ENCODE measurements around the gene PPCS. TPM values are rescaled to one million over a fixed set of nuclear protein-coding genes. Genes with fewer than 3 reads are reported as not detected.

PPCS gene
- polyA plus RNA-seq, 1 donor = 105 TPM

- H3K27me3 ChIP-seq (ENCODE audit: control insufficient read depth, insufficient read depth, low read length) = no peaks in the 10 kb centered on the region
- H3K9me3 ChIP-seq (ENCODE audit: control insufficient read depth, low read depth, low read length) = peaks cover 24% of the 10 kb centered on the region
- DNase-seq = no peak
These were observed 50.2 kb downstream of the PPCS start for GRCh38 chr1:42506576-42506975.

More at GRCh38 chr1:42506576-42506975, 50.2 kb downstream of the PPCS start:
- H3K4me3 ChIP-seq (ENCODE audit: low read length) = no peak overlapping the region
- no peaks in the 10 kb centered on the region for H3K4me1 ChIP-seq (ENCODE audit: control insufficient read depth, insufficient read depth, low read length)
- peaks cover 9% of the 10 kb centered on the region for H3K36me3 ChIP-seq (ENCODE audit: control insufficient read depth, insufficient read depth, low read length)
- no peak overlapping the region for H3K27ac ChIP-seq (ENCODE audit: low read length)
- no CpG with 5 or more reads among the region's 1 CpG for WGBS (ENCODE audit: insufficient coverage, low lambda C conversion rate)

Other genes starting within 250 kb of the PPCS start
- gene FOXJ3, start 121.3 kb upstream of the PPCS start, polyA plus RNA-seq = 39.0 TPM
- gene RIMKLA, start 75.8 kb upstream of the PPCS start, polyA plus RNA-seq = 0.78 TPM
- 1.3 TPM for gene ZMYND12, start 521 bp upstream of the PPCS start, polyA plus RNA-seq
- gene CCDC30, start 6.7 kb downstream of the PPCS start, polyA plus RNA-seq = 5.0 TPM
- gene PPIH, start 201.9 kb downstream of the PPCS start, polyA plus RNA-seq = 54.5 TPM
- gene YBX1, start 225.9 kb downstream of the PPCS start, polyA plus RNA-seq = 563 TPM